ACC112 (cell line): ENCODE results near the gene TRMT61A.

Source experiments
- H2AFZ ChIP-seq: fragments of 200-600 bp; sonication (generic); one replicate; pipeline ENCODE4 v1.6.0; 2017; ENCODE audit warnings: antibody characterized with exemption, low read length; ENCODE audit not compliant: unreplicated experiment
- H3K27ac ChIP-seq: fragments of 200-600 bp; sonication (generic); 2 replicates; pipeline ENCODE4 v1.5.1; 2014; ENCODE audit warnings: low read depth, mild to moderate bottlenecking, antibody characterized with exemption, low read length, moderate library complexity
- H3K27me3 ChIP-seq: fragments of 200-600 bp; sonication (generic); 2 replicates; pipeline ENCODE4 v1.6.1; 2014; ENCODE audit warnings: mild to moderate bottlenecking, antibody characterized with exemption, low read length, moderate library complexity, mixed read lengths; ENCODE audit not compliant: insufficient read depth
- H3K36me3 ChIP-seq: fragments of 200-600 bp; sonication (generic); 2 replicates; pipeline ENCODE4 v1.6.1; 2016; ENCODE audit warnings: mild to moderate bottlenecking, antibody characterized with exemption, low read length, moderate library complexity, mixed read lengths; ENCODE audit not compliant: insufficient read depth
- H3K4me1 ChIP-seq: fragments of 200-600 bp; sonication (generic); one replicate; pipeline ENCODE4 v1.6.1; 2016; ENCODE audit warnings: low read length, mixed read lengths; ENCODE audit not compliant: insufficient read depth, unreplicated experiment, control insufficient read depth
- H3K4me3 ChIP-seq: fragments of 200-600 bp; sonication (generic); 2 replicates; pipeline ENCODE4 v1.5.1; 2014; ENCODE audit warnings: mild to moderate bottlenecking, low read depth, low read length
- H3K79me2 ChIP-seq: fragments of 200-600 bp; sonication (generic); one replicate; pipeline ENCODE4 v1.6.0; 2016; ENCODE audit warnings: low read length; ENCODE audit not compliant: control insufficient read depth, unreplicated experiment, insufficient read depth

Gene TRMT61A

DNA sequence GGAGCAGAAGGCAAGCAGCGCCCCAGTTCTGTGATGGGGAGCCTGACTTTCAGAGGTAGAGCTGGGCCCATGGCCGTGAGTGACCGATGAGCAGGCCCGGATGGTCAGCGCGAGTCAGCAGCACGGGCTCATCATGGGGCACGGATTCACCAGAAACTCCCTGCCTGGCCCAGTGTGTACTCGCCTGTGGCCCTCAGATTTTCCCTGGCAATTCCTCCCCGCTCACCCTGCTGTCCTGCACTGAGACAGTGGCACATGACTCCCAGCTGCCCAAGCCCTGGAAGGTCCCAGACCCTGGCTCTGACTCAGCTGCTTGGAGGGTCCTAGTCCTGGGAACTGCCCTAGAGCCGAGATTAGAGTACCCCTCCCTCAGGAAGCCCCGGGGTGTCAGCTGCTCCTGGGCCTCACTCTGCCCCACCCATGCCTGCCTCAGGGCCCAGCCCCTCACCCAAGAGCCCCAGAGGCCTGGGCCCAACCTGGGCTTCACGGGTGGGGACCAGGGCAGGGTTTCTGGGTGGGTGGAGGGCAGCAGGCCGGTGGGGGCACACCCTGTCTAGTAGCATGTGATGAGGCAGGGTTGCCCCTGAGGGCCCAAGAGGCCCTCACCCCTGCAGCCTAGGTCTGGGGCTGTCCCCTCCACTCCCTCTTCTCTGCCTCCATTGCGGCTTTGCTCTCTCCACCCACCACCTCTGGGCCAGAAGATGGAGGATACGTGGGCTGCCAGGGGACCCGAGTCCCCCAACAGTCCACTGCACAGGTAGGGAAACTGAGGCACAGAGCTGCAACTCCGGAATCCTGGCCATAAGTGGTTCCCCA is 8.4 kb downstream of the TRMT61A start:
- Histone ChIP-seq H3K27ac (peak overlapping the region; percentile 73), H3K27me3 (no peaks in the 10 kb centered on the region), H2AFZ (no peak overlapping the region), H3K36me3 (no peaks in the 10 kb centered on the region), H3K79me2 (no peaks in the 10 kb centered on the region), H3K4me3 (no peak overlapping the region), H3K4me1 (peaks cover 31% of the 10 kb centered on the region)

DNA sequence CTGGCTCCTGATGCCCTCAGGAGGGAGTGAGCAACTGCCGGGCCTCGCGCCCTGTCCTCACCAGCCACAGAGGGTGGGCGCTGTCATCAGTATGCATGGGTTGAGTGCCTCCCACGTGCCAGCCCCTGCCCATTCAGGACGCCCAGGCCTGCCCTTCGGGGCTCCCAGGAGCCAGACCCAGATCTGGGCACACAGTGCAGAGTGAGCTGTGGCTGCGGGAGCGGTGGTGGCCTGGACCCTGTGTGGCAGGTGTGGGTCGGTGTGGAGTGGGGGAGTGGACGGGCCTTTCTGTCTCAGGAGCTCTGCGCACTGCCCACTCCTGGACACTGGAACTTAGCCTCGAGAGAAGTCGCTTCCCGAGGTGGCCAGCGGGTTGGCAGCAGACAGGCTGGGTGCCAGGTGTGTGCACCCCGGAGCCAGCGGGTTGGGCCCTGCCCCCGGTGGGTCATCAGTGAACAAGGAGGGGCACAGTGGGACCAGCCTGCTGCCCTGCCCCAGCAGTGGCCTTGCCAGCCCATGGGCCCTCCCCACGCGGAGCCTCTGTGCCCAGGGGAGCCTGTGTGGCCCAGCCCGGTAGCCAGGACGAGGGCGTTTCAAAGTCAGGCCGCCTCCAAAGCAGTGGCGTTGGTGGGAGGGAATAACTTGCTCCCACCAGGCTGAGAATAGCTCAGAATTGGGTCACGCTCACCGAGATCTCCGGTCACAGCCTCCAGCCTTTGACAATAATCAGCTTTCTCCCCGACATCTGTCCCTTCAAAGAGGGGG is 9.5 kb downstream of the TRMT61A start:
- Histone ChIP-seq H3K4me3 (no peak overlapping the region), H3K27me3 (no peaks in the 10 kb centered on the region), H2AFZ (no peak overlapping the region), H3K36me3 (no peaks in the 10 kb centered on the region), H3K27ac (no peak overlapping the region), H3K4me1 (peaks cover 39% of the 10 kb centered on the region), H3K79me2 (no peaks in the 10 kb centered on the region)

DNA sequence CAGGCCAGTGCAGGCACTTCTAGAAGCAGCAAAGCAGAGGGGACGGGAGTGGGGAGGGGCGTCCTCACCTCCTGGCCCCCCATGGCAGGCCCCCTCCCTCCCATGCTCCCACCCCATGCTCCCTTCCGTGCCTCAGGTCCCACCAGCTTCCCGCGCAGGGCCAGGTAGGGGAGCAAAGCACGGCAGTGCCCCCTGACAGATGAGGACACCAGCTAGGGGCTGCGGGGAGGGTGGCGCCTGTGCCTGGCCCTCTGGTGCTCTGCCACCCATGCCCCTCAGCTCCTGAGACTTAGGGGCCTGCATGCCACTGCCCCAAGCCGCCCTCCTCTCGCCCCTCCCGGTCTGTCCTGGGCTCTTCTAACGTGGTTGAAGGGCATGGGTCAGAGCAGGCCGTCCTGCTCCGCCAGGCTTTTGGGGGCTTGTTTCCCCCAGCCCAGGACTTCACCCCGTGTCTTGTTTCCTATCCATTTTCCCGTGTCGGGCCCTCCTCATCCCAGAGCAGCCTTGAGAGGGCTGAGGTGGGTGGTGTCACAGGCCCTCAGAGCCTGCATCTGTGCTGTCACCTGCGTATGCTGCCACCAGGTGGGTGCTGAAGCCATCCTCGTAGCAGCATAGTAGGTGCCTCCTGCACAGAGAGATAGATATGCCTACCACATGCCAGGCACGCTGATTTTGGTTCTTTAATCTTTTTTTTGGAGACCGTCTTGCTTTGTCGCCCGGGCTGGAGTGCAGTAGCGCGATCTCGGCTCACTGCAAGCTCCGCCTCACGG is 10.2 kb downstream of the TRMT61A start:
- Histone ChIP-seq H3K27me3 (no peaks in the 10 kb centered on the region), H2AFZ (no peak overlapping the region), H3K4me3 (no peak overlapping the region), H3K27ac (no peak overlapping the region), H3K79me2 (no peaks in the 10 kb centered on the region), H3K36me3 (no peaks in the 10 kb centered on the region), H3K4me1 (peaks cover 39% of the 10 kb centered on the region)

DNA sequence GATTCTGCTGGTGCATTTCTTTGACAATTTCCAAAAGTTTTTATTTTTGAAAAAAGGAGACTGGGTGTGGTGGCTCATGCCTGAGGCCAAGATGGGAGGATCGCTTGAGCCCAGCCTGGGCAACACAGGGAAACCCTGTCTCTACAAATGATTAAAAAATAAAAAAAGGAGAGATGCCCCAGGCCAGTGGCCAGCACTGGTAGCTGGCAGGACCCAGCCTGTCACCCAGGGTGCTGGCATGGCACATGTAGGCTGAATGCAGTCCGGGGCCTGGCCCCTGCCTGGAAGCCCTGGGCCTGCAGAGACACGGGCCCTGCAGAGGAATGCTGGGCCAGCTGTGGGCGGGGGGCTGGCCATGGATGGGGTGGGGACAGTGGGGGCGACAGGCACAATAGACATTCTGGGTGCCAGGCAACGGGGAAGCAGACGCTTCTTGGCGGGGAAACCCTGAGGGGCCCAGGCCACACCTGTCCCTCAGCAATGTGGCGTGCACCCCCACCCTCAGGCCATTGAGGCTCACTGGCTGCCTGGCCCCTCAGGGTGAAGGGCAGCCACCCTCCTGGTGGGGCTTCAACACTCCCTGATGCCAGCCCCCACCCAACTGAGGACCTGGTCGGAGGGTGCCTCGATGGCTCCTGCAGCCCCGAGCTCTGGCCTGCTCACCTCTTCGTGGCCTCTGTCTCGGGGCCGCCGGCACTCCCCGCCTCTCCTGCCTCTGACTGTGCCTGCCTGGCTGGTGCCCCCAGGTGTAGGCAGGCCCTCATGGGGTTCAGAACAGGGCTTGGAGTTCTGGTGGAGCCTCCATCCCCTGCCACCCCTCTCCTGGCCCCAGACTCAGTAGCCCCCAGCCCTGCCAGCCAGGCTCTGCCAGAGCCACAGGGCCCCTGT is 12.1 kb downstream of the TRMT61A start:
- H3K27ac ChIP-seq = peak overlapping the region; percentile 65
- H2AFZ ChIP-seq = peak overlapping the region; percentile 41
- H3K27me3 ChIP-seq = no peaks in the 10 kb centered on the region
- no peaks in the 10 kb centered on the region for H3K36me3 ChIP-seq
- H3K79me2 ChIP-seq = no peaks in the 10 kb centered on the region
- H3K4me1 ChIP-seq = peaks cover 39% of the 10 kb centered on the region
- peak overlapping the region; percentile 50; the same call in 1 of the 2 replicates for H3K4me3 ChIP-seq

DNA sequence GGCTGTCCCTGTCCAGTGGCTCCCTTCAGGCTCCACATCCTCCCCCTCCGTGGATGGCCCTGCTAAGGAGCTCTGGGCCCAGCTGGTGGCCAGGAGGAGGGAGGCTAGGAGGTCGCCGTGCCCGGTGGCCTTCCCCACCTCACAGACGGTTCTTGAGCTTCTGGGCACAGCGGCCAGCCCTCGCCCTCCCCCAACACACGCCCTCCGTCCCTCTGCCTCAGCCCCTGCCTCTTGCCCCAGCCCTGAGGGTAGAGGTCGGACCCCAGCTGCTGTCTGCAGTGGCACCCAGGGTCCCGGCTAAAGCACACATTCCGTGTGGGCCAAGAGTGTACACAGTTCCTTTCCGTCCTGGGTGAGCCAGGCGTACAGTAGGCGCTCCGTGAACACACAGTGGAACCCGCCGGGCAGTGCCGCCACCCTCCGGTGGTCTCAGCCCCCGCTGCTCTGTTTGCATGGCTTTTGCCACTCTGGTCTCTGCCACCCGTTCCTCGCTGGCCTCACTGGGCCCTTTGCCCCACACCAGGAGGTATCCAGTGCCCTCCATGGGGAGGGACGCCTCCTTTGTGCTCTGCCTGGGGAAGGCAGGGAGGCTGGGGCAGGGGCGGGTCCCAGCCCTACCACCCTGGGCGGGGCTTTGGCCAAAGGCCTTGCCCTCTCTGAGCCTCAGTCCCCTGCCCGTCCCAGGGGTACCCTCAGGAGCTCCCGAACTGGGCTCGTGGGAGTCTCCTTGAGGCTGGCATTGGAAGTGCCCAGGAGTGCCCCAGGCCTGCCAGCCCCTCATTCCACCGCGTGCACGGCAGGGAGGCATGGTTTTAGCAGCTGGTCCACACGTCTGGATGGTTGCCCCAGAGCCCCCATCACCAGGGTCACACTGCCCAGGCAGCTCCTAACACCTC is 13.0 kb downstream of the TRMT61A start:
- no peaks in the 10 kb centered on the region for H3K27me3 ChIP-seq
- H3K36me3 ChIP-seq = no peaks in the 10 kb centered on the region
- H3K4me1 ChIP-seq = peaks cover 39% of the 10 kb centered on the region
- no peak overlapping the region for H3K4me3 ChIP-seq
- H3K79me2 ChIP-seq = no peaks in the 10 kb centered on the region
- H2AFZ ChIP-seq = no peak overlapping the region
- peak overlapping the region; percentile 65; the same call in 1 of the 2 replicates for H3K27ac ChIP-seq

DNA sequence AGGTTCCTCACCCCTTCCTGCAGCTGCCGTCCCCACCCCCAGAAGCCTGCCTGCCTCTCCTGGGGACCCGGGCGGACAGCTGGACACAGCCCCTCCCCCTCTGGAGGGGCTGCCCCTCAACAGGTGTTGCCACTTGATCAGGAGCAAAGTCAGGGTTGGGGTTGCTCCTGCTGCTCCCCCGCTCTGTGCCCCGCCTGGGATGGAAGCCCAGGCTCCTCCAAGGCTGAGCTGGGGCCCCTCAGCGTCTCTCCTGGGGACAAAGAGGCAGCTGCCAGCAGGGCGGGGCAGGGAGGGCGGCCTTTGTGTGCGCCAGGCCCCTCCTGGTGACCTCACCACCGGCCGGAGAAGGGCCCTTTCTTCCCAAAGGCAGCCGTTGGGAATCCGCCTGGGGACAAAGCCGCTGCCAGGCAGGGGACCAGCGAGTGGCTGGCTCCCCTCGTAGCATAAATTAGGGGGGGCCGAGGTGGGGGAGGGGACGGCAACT is 13.7 kb downstream of the TRMT61A start:
- Histone ChIP-seq H3K4me3 (no peak overlapping the region), H3K4me1 (peaks cover 34% of the 10 kb centered on the region), H2AFZ (no peak overlapping the region), H3K27me3 (no peaks in the 10 kb centered on the region), H3K36me3 (no peaks in the 10 kb centered on the region), H3K79me2 (no peaks in the 10 kb centered on the region), H3K27ac (no peak overlapping the region)

DNA sequence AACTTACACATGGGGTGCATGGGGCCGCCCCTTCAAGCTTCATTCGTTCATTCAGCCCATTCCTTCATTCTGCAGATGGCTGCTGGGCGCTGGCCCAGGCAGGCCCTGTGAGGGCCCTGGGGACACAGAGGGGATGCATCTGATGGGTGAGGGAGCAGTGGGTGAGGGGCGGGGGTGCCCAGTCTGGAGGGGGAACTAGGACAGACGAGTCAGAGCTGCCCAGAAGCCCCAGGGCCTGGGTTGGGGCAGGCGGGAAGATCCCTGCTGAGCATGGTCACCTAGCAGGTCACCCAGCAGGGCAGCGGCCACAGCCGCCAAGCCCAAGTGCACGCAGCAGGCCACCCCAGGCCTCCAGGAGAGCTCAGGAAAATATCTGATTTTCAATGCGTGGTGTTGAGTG is 14.1 kb downstream of the TRMT61A start:
- no peak overlapping the region for H3K27ac ChIP-seq
- H3K4me1 ChIP-seq = peaks cover 33% of the 10 kb centered on the region
- no peaks in the 10 kb centered on the region for H3K79me2 ChIP-seq
- H2AFZ ChIP-seq = no peak overlapping the region
- H3K27me3 ChIP-seq = no peaks in the 10 kb centered on the region
- no peak overlapping the region for H3K4me3 ChIP-seq
- H3K36me3 ChIP-seq = no peaks in the 10 kb centered on the region

DNA sequence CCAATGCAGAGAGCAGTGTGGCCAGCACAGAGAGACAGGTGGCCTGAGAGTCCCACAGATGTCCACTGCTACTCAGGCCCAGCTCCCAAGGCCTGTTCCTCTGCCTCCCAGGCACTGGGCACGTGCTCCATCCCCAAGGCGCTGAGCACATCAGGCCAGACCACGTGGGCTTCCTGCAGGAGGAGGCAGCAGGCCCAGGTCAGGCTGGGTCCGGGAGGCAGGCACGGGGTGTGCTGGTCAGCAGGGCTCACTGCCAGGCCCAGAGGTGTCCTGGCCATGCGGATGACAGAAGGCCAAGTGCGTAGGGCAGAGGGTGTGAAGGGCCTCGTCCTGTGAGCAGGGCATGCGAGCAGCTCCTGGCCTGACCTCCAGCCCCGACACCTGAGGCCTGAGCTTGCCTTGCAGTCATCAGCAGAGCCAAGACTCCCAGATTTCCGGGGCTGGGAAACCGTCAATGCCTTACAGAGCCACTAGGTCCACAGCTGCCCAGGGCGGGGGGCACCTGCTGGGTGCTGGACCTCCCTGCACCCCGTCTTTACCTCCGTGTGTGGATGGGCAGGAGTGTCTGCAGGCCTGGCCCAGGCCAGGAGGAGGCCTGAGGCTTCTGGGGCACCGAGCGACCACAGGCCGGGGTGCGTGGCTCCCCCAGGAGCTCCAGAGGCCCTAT is 14.9 kb downstream of the TRMT61A start:
- Histone ChIP-seq H3K36me3 (no peaks in the 10 kb centered on the region), H3K4me1 (peaks cover 33% of the 10 kb centered on the region), H3K27me3 (no peaks in the 10 kb centered on the region), H2AFZ (no peak overlapping the region), H3K79me2 (no peaks in the 10 kb centered on the region), H3K4me3 (no peak overlapping the region), H3K27ac (no peak overlapping the region)
